HG02981 (cell line): ENCODE measurements around the gene NECTIN1.
A peak's percentile ranks its signal among the peaks of the same experiment; 100 is the strongest.
"Not testable (repeated sequence)": the region's sequence is repeated elsewhere in the genome, so short reads cannot be mapped to it uniquely, and the experiment has no call there.

ENCODE experiments used
- ATAC-seq: cut with Tn5 transposase; IDR thresholded peaks from one replicate; pipeline ENCODE4 v1.9.1; 2021; ENCODE audit warnings: mild to moderate bottlenecking, moderate library complexity; ENCODE audit not compliant: unreplicated experiment

The NECTIN1 gene

GRCh38 chr11:119623682-119624081, 105.3 kb downstream of the NECTIN1 start:
- ATAC-seq, result no peak

GRCh38 chr11:119622454-119623143, 106.4 kb downstream of the NECTIN1 start:
- ATAC-seq, result no peak

GRCh38 chr11:119619665-119620064, 109.3 kb downstream of the NECTIN1 start:
- ATAC-seq, result no peak

- ATAC-seq, result no peak
Observed at GRCh38 chr11:119618208-119618909, 110.6 kb downstream of the NECTIN1 start.

- ATAC-seq, result no peak
Observed at GRCh38 chr11:119617340-119617713, 111.7 kb downstream of the NECTIN1 start.

- ATAC-seq, result no peak
Observed at GRCh38 chr11:119616586-119617339, 112.2 kb downstream of the NECTIN1 start.

- no peak for ATAC-seq
Observed at GRCh38 chr11:119615882-119616196, 113.2 kb downstream of the NECTIN1 start.

GRCh38 chr11:119615003-119615881, 113.8 kb downstream of the NECTIN1 start:
- peak; percentile 83 for ATAC-seq

GRCh38 chr11:119614222-119615002, 114.6 kb downstream of the NECTIN1 start:
- no peak for ATAC-seq

GRCh38 chr11:119612814-119613213, 116.2 kb downstream of the NECTIN1 start:
- ATAC-seq, result no peak

- ATAC-seq, result no peak
Observed at GRCh38 chr11:119610836-119611426, 118.1 kb downstream of the NECTIN1 start.

GRCh38 chr11:119608781-119609180, 120.2 kb downstream of the NECTIN1 start:
- no peak for ATAC-seq

- ATAC-seq, result no peak
Observed at GRCh38 chr11:119608201-119608600, 120.8 kb downstream of the NECTIN1 start.

GRCh38 chr11:119607726-119608125, 121.3 kb downstream of the NECTIN1 start:
- no peak for ATAC-seq

- no peak for ATAC-seq
Observed at GRCh38 chr11:119605137-119605665, 123.8 kb downstream of the NECTIN1 start.

GRCh38 chr11:119602745-119603373, 126.1 kb downstream of the NECTIN1 start:
- ATAC-seq, result no peak

- ATAC-seq, result no peak
Observed at GRCh38 chr11:119599864-119600541, 129.0 kb downstream of the NECTIN1 start.

GRCh38 chr11:119595941-119596340, 133.1 kb downstream of the NECTIN1 start:
- ATAC-seq, result not testable (repeated sequence)
